ENCODE data around the gene LOX.

Gene LOX

DNA sequence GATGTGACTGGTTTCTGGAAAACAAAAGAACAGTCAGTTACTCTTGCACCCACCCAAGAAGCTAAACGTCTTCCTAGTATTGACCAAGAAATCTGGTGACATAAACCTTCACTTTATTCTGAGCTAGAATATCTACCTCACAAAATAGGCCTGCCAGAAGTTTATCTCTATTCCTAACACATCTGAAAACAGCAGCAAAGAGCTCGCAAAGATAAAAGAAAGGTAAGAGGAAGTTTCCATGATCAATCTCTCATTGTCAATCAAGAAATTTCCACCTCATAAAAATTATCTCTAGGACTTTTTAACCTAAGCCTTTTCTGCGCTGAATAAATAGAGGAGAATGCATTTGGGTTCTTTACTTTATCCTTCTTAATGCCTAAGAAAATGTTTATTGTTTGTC, 34.0 kb upstream of the LOX start:
- TF ChIP-seq, protein P1, sequence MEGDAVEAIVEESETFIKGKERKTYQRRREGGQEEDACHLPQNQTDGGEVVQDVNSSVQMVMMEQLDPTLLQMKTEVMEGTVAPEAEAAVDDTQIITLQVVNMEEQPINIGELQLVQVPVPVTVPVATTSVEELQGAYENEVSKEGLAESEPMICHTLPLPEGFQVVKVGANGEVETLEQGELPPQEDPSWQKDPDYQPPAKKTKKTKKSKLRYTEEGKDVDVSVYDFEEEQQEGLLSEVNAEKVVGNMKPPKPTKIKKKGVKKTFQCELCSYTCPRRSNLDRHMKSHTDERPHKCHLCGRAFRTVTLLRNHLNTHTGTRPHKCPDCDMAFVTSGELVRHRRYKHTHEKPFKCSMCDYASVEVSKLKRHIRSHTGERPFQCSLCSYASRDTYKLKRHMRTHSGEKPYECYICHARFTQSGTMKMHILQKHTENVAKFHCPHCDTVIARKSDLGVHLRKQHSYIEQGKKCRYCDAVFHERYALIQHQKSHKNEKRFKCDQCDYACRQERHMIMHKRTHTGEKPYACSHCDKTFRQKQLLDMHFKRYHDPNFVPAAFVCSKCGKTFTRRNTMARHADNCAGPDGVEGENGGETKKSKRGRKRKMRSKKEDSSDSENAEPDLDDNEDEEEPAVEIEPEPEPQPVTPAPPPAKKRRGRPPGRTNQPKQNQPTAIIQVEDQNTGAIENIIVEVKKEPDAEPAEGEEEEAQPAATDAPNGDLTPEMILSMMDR (IDR thresholded peaks at IDR 0.05; ENCODE audit: insufficient read depth, low read length, missing control alignments): no peak
- CTCF ChIA-PET: interaction anchor here (1.4 to 4.5 kb wide), 5 partner anchors 10 to 29 kb away, joined by 4 to 39 read pairs (median 8); no protein-coding TSS in a partner anchor
- no peak overlapping the region for H3K4me3 ChIP-seq (ENCODE audit: low read depth, low read length)
- POLR2A ChIA-PET: interaction anchor here (2.1 kb wide), 1 partner anchor 35 kb away, joined by 7 read pairs; no protein-coding TSS in a partner anchor
- no peak for DNase-seq (ENCODE audit: low read depth, low spot score)

DNA sequence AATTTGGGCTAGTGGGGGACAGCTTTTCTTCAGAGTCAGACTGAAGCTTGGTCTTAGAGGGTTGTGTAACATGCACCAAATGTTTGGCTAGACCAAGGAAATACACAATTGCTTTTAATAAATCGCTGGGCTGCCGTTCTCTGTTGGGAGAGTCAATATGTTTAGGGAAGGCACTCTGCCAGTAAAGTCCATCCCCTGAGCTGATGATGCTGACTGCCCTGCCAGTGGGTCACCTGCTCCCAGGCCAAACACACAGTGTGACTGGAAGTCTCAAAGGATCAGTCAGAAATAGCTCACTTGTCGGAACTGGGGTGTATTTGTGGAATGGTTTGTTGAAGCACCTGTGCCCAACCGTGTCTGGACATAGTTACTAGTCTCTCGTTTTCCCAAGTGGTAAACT, 33.4 kb upstream of the LOX start:
- H3K4me3 ChIP-seq (ENCODE audit: low read depth, low read length): no peak overlapping the region
- no peak for DNase-seq (ENCODE audit: low read depth, low spot score)
- TF ChIP-seq, protein P1 (IDR thresholded peaks at IDR 0.05; ENCODE audit: insufficient read depth, low read length, missing control alignments): no peak
- ChIA-PET CTCF (interaction anchor here (1.2 to 4.5 kb wide), 7 partner anchors 8 to 45 kb away, joined by 3 to 39 read pairs (median 8); no protein-coding TSS in a partner anchor), POLR2A (interaction anchor here (2.1 kb wide), 1 partner anchor 35 kb away, joined by 7 read pairs; no protein-coding TSS in a partner anchor)

GRCh38 chr5:122110987-122111386, 32.9 kb upstream of the LOX start:
- DNase-seq (ENCODE audit: low read depth, low spot score): no peak
- no peak overlapping the region for H3K4me3 ChIP-seq (ENCODE audit: low read depth, low read length)
- TF ChIP-seq, protein P1 (IDR thresholded peaks at IDR 0.05; ENCODE audit: insufficient read depth, low read length, missing control alignments): no peak
- ChIA-PET POLR2A (interaction anchor here (0.6 to 2.1 kb wide), 2 partner anchors 17 to 34 kb away, joined by 5 to 7 read pairs; no protein-coding TSS in a partner anchor), CTCF (interaction anchor here (1.0 to 4.5 kb wide), 8 partner anchors 8 to 138 kb away, joined by 3 to 39 read pairs (median 8); no protein-coding TSS in a partner anchor)

- POLR2A ChIA-PET: no interaction called here
- no peak overlapping the region for H3K4me3 ChIP-seq (ENCODE audit: low read depth, low read length)
- CTCF ChIA-PET: interaction anchor here (1.0 kb wide), 1 partner anchor 31 kb away, joined by 3 read pairs; no protein-coding TSS in a partner anchor
- TF ChIP-seq, protein P1 (IDR thresholded peaks at IDR 0.05; ENCODE audit: insufficient read depth, low read length, missing control alignments): no peak
- DNase-seq (ENCODE audit: low read depth, low spot score): no peak
Measured at GRCh38 chr5:122107016-122107415, 29.0 kb upstream of the LOX start.

- ChIA-PET CTCF (interaction anchor here (1.0 to 4.6 kb wide), 2 partner anchors 29 kb away, joined by 3 to 36 read pairs; partner anchors contain the start of gene LOX), POLR2A (no interaction called here)
- TF ChIP-seq, protein P1 (IDR thresholded peaks at IDR 0.05; ENCODE audit: insufficient read depth, low read length, missing control alignments): no peak
Measured at GRCh38 chr5:122105909-122106308, 27.9 kb upstream of the LOX start.

GRCh38 chr5:122102825-122103224, 24.8 kb upstream of the LOX start:
- CTCF ChIA-PET: interaction anchor here (0.7 to 4.6 kb wide), 32 partner anchors 8 to 472 kb away, joined by 3 to 58 read pairs (median 7); partner anchors contain the start of genes LOX, SRFBP1 and ZNF474

More at GRCh38 chr5:122105909-122106308, 27.9 kb upstream of the LOX start:
- DNase-seq (ENCODE audit: low read depth, low spot score): no peak
- no peak overlapping the region for H3K4me3 ChIP-seq (ENCODE audit: low read depth, low read length)

More at GRCh38 chr5:122102825-122103224, 24.8 kb upstream of the LOX start:
- TF ChIP-seq, protein P1 (IDR thresholded peaks at IDR 0.05; ENCODE audit: insufficient read depth, low read length, missing control alignments): no peak
- POLR2A ChIA-PET: interaction anchor here (0.6 kb wide), 1 partner anchor 24 kb away, joined by 3 read pairs; no protein-coding TSS in a partner anchor
- H3K4me3 ChIP-seq (ENCODE audit: low read depth, low read length): no peak overlapping the region
- no peak for DNase-seq (ENCODE audit: low read depth, low spot score)

Data from AG04449 (cell line).